AG04450 (cell line): ENCODE measurements around the gene ALG10B. TPM values are rescaled to one million over a fixed set of nuclear protein-coding genes. Genes with fewer than 3 reads are reported as not detected.

Source experiments
- CTCF ChIA-PET: fragments of 300-600, 350-600 bp; formaldehyde crosslinking; extraction: SDS; loops from one replicate; lab custom pipeline; 2022; ENCODE audit warnings: antibody characterized with exemption, inconsistent platforms; lab: Charles Lee
- POLR2A ChIA-PET: fragments of 350-600 bp; formaldehyde crosslinking; extraction: SDS; loops from one replicate; lab custom pipeline; 2021; ENCODE audit warnings: antibody characterized with exemption, inconsistent platforms; lab: Yijun Ruan, JAX
- DNase-seq: peaks from one replicate; pipeline ENCODE4 v3.0.0-alpha.2; 2011; ENCODE audit warnings: low read depth, low spot score
- H3K27ac ChIP-seq: one replicate; pipeline ENCODE4 v1.5.1; 2012; ENCODE audit warnings: low read depth, low read length, control low read depth
- H3K27me3 ChIP-seq: one replicate; pipeline ENCODE4 v1.6.0; 2012; ENCODE audit warnings: low read length; ENCODE audit not compliant: control insufficient read depth, insufficient read depth
- H3K4me3 ChIP-seq: 2 replicates; pipeline ENCODE4 v1.5.1; 2011; ENCODE audit warnings: mild to moderate bottlenecking, low read depth, low read length, control low read depth
- H3K9me3 ChIP-seq: 2 replicates; pipeline ENCODE4 v1.5.1; 2012; ENCODE audit warnings: low read length; ENCODE audit not compliant: control insufficient read depth, insufficient read depth
- polyA plus RNA-seq: library from polyadenylated mRNA; depleted of rRNA; stranded (reverse); fragments of >200 nt; gene quantifications from 2 replicates; pipeline ENCODE4 v1.2.3, GENCODE V29; 2011
- small RNA-seq: library from RNA; depleted of rRNA; stranded (forward); fragments of <200 nt; gene quantifications from one replicate; pipeline ENCODE3, GENCODE V24; 2012; ENCODE audit warnings: low read depth; ENCODE audit not compliant: insufficient read length
- TF ChIP-seq, protein P1 (sequence below): IDR thresholded peaks from 2 replicates; pipeline ENCODE4 v1.5.1; 2011; ENCODE audit warnings: low read depth, low read length, control low read depth, inconsistent platforms

ALG10B gene
- polyA plus RNA-seq, 1 experiment, result 3.7 TPM

DNA sequence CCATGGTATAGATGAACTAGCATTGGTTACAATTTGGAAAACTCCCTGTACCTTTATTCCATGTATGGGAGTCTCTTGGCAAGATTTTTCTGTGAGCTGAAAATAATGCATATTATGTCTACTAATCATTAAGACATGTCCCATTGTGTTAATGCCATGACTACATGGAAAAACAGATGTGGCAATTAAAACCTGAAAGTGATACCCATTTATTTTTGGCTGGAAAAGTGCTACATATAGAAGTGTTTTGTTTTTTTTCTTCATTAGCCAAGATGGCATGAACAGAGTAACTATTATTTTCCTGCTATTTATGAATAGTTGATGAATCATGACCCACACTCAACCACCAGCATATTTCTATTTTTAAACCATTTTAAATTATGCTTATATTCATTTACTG lies 58.2 kb downstream of the ALG10B start:
- DNase-seq, result no peak
- no peaks in the 10 kb centered on the region for H3K9me3 ChIP-seq
- no peak overlapping the region for H3K4me3 ChIP-seq
- POLR2A ChIA-PET, result no interaction called here
- TF ChIP-seq, protein P1, sequence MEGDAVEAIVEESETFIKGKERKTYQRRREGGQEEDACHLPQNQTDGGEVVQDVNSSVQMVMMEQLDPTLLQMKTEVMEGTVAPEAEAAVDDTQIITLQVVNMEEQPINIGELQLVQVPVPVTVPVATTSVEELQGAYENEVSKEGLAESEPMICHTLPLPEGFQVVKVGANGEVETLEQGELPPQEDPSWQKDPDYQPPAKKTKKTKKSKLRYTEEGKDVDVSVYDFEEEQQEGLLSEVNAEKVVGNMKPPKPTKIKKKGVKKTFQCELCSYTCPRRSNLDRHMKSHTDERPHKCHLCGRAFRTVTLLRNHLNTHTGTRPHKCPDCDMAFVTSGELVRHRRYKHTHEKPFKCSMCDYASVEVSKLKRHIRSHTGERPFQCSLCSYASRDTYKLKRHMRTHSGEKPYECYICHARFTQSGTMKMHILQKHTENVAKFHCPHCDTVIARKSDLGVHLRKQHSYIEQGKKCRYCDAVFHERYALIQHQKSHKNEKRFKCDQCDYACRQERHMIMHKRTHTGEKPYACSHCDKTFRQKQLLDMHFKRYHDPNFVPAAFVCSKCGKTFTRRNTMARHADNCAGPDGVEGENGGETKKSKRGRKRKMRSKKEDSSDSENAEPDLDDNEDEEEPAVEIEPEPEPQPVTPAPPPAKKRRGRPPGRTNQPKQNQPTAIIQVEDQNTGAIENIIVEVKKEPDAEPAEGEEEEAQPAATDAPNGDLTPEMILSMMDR, result no peak
- no peak overlapping the region for H3K27ac ChIP-seq
- no peaks in the 10 kb centered on the region for H3K27me3 ChIP-seq
- CTCF ChIA-PET, result no interaction called here

Small RNAs within 50 kb of the gene (small RNA-seq; reads per million reads assigned to genes)
- gene RF00019, result not detected
